ENCODE data around the gene NFASC. TPM values are rescaled to one million over a fixed set of nuclear protein-coding genes. Genes with fewer than 3 reads are reported as not detected.

NFASC gene
- polyA plus RNA-seq, 3 donors: 0.08 TPM; not detected in 2

DNA sequence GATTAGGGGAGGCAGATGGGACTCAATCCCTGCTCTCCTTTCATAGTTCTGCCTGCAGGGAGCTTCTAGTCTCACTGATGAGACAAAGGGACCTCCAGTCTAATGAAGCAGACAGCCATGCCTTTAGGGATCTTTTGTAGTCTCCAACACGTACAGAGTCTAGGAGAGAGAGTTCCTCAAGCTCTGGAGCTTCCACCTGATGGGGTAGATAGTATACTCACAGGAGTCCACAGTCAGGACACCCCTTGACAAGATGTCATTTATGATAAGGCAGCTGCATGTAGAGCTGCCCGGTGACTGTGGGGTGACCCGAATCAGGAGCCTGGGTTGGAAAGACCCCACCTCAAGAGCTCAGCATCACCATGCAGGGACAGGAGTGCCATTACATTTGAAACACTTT lies 117.0 kb downstream of the NFASC start:
- no peak overlapping the region for H3K4me2 ChIP-seq (replicated peaks; ENCODE audit: extremely low read depth, low read length, poor library complexity, severe bottlenecking)
- H3K27ac Mint-ChIP-seq: peak overlapping the region in 1 of 7 donors; percentile 56
- H3K9me3 ChIP-seq (replicated peaks in 1 of 2; ENCODE audit: control insufficient read depth in 1 of 2, insufficient read depth in 1 of 2, low read length in 2 of 2): no peaks in the 10 kb centered on the region
- no peak overlapping the region for H3K4me3 Mint-ChIP-seq
- no peak for DNase-seq
- H3K36me3 Mint-ChIP-seq: no peaks in the 10 kb centered on the region
- peaks cover 15 to 16% of the 10 kb centered on the region in 2 donors for H3K4me1 ChIP-seq (ENCODE audit: control insufficient read depth in 1 of 2, insufficient read depth in 2 of 2, low read length in 2 of 2)
- peaks cover 0 to 2% (median 0%) of the 10 kb centered on the region in 7 donors for H3K9me3 Mint-ChIP-seq
- WGBS (ENCODE audit: insufficient coverage): 89% methylated on average over 3 of the region's 3 CpGs
- intact Hi-C loops (cut with micrococcal nuclease): loop anchor here (5.0 to 10.0 kb wide), 2 partner anchors 157 to 270 kb away; no protein-coding TSS in a partner anchor
- no peak overlapping the region for H3K4me3 ChIP-seq (replicated peaks in 1 of 3; ENCODE audit: low read depth in 2 of 3, low read length in 3 of 3)
- no peak overlapping the region for H3K27ac ChIP-seq (ENCODE audit: low read depth in 1 of 2, low read length in 2 of 2)
- H4K20me1 ChIP-seq (ENCODE audit: insufficient read depth, low read length): no peaks in the 10 kb centered on the region
- H3K79me2 ChIP-seq (ENCODE audit: insufficient read depth, low read length): no peaks in the 10 kb centered on the region
- H3K36me3 ChIP-seq (replicated peaks in 1 of 2; ENCODE audit: control insufficient read depth in 1 of 2, insufficient read depth in 2 of 2, low read length in 2 of 2): no peaks in the 10 kb centered on the region
- peaks cover 25% of the 10 kb centered on the region for H3K4me1 Mint-ChIP-seq
- TF ChIP-seq, protein P1, sequence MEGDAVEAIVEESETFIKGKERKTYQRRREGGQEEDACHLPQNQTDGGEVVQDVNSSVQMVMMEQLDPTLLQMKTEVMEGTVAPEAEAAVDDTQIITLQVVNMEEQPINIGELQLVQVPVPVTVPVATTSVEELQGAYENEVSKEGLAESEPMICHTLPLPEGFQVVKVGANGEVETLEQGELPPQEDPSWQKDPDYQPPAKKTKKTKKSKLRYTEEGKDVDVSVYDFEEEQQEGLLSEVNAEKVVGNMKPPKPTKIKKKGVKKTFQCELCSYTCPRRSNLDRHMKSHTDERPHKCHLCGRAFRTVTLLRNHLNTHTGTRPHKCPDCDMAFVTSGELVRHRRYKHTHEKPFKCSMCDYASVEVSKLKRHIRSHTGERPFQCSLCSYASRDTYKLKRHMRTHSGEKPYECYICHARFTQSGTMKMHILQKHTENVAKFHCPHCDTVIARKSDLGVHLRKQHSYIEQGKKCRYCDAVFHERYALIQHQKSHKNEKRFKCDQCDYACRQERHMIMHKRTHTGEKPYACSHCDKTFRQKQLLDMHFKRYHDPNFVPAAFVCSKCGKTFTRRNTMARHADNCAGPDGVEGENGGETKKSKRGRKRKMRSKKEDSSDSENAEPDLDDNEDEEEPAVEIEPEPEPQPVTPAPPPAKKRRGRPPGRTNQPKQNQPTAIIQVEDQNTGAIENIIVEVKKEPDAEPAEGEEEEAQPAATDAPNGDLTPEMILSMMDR (IDR thresholded peaks at IDR 0.05): no peak
- H2AFZ ChIP-seq (ENCODE audit: insufficient read depth, low read depth, low read length, poor library complexity, severe bottlenecking): no peak overlapping the region
- peaks cover 1 to 5% (median 3%) of the 10 kb centered on the region in 3 donors for H3K27me3 Mint-ChIP-seq (ENCODE audit: low read depth in 3 of 3)
- H3K9ac ChIP-seq (ENCODE audit: insufficient read depth, low read length, poor library complexity, severe bottlenecking): no peak overlapping the region
- H3K27me3 ChIP-seq (ENCODE audit: control insufficient read depth in 2 of 2, insufficient read depth in 2 of 2, low read length in 2 of 2): peaks cover 0 to 6% of the 10 kb centered on the region in 2 donors

DNA sequence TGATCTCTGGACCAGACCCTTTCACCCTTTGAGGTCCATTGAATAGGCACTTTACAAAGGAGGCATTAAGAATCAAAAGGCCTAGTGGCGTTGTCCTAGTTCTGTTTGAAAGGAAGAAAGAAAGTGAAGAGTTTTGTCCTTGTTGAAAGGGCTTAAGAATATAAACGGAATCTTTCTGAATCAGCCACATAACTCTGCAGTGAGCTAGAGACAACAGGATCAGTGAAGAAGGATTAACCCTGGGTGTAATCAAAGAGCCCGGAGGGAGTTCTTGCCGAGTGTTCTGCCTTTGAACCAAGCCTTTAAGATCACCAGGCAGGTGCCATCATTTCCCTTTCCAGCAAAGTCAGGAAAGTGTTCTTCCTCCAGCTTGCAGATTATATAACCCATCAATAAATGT lies 117.5 kb downstream of the NFASC start:
- H3K27ac Mint-ChIP-seq: no peak overlapping the region
- Histone ChIP-seq H3K4me3 (replicated peaks in 1 of 3; ENCODE audit: low read depth in 2 of 3, low read length in 3 of 3) (no peak overlapping the region), H3K4me1 (ENCODE audit: control insufficient read depth in 1 of 2, insufficient read depth in 2 of 2, low read length in 2 of 2) (peaks cover 21% of the 10 kb centered on the region in 2 donors), H3K36me3 (replicated peaks in 1 of 2; ENCODE audit: control insufficient read depth in 1 of 2, insufficient read depth in 2 of 2, low read length in 2 of 2) (no peaks in the 10 kb centered on the region), H3K4me2 (replicated peaks; ENCODE audit: extremely low read depth, low read length, poor library complexity, severe bottlenecking) (no peak overlapping the region), H3K79me2 (ENCODE audit: insufficient read depth, low read length) (no peaks in the 10 kb centered on the region), H3K27ac (ENCODE audit: low read depth in 1 of 2, low read length in 2 of 2) (no peak overlapping the region), H3K9me3 (replicated peaks in 1 of 2; ENCODE audit: control insufficient read depth in 1 of 2, insufficient read depth in 1 of 2, low read length in 2 of 2) (no peaks in the 10 kb centered on the region), H4K20me1 (ENCODE audit: insufficient read depth, low read length) (no peaks in the 10 kb centered on the region), H3K27me3 (ENCODE audit: control insufficient read depth in 2 of 2, insufficient read depth in 2 of 2, low read length in 2 of 2) (peaks cover 0 to 4% of the 10 kb centered on the region in 2 donors), H3K9ac (ENCODE audit: insufficient read depth, low read length, poor library complexity, severe bottlenecking) (no peak overlapping the region), H2AFZ (ENCODE audit: insufficient read depth, low read depth, low read length, poor library complexity, severe bottlenecking) (no peak overlapping the region)
- WGBS (ENCODE audit: insufficient coverage): 87% methylated on average over 3 of the region's 4 CpGs
- peaks cover 0 to 3% (median 2%) of the 10 kb centered on the region in 7 donors for H3K9me3 Mint-ChIP-seq
- DNase-seq: no peak
- H3K27me3 Mint-ChIP-seq (ENCODE audit: low read depth in 3 of 3): peaks cover 1 to 3% (median 2%) of the 10 kb centered on the region in 3 donors
- H3K4me1 Mint-ChIP-seq: peaks cover 25% of the 10 kb centered on the region
- TF ChIP-seq, protein P1 (IDR thresholded peaks at IDR 0.05): no peak
- no peak overlapping the region for H3K4me3 Mint-ChIP-seq
- H3K36me3 Mint-ChIP-seq: peaks cover 0 to 4% of the 10 kb centered on the region in 2 donors
- intact Hi-C loops (cut with micrococcal nuclease): loop anchor here (5.0 to 10.0 kb wide), 2 partner anchors 157 to 269 kb away; no protein-coding TSS in a partner anchor

Data from CD14-positive monocyte (primary cell).